Endodermal cell (in vitro differentiated cells): ENCODE results near the gene SLFN13. TPM values are rescaled to one million over a fixed set of nuclear protein-coding genes. Genes with fewer than 3 reads are reported as not detected.
"Not testable (repeated sequence)": the region's sequence is repeated elsewhere in the genome, so short reads cannot be mapped to it uniquely, and the experiment has no call there.

Experiments
- DNase-seq: peaks from one replicate; pipeline ENCODE4 v3.0.0-alpha.2; 2017
- H3K27ac ChIP-seq: 2 replicates; pipeline ENCODE4 v1.5.1; 2013; ENCODE audit warnings: mild to moderate bottlenecking, low read depth, low read length, moderate library complexity
- H3K27me3 ChIP-seq: 2 replicates; pipeline ENCODE4 v1.6.1; 2013; ENCODE audit warnings: mild to moderate bottlenecking, low read length, moderate library complexity; ENCODE audit not compliant: insufficient read depth, control insufficient read depth, poor library complexity, severe bottlenecking
- H3K36me3 ChIP-seq: 2 replicates; pipeline ENCODE4 v1.7.0; 2013; ENCODE audit warnings: mild to moderate bottlenecking, low read length, moderate library complexity; ENCODE audit not compliant: control insufficient read depth, insufficient read depth
- H3K4me1 ChIP-seq: one replicate; pipeline ENCODE4 v1.7.0; 2013; ENCODE audit warnings: low read length; ENCODE audit not compliant: control insufficient read depth, insufficient read depth
- H3K4me3 ChIP-seq: 2 replicates; pipeline ENCODE4 v1.5.1; 2013; ENCODE audit warnings: mild to moderate bottlenecking, low read length, moderate library complexity
- H3K9ac ChIP-seq: 2 replicates; pipeline ENCODE4 v1.6.1; 2013; ENCODE audit warnings: mild to moderate bottlenecking, low read length, moderate library complexity; ENCODE audit not compliant: poor library complexity, severe bottlenecking; ENCODE audit errors: extremely low read depth
- H3K9me3 ChIP-seq: 2 replicates; pipeline ENCODE4 v1.6.1; 2013; ENCODE audit warnings: mild to moderate bottlenecking, low read length, moderate library complexity; ENCODE audit not compliant: control insufficient read depth
- H3K27ac Mint-ChIP-seq: 2 replicates; pipeline ENCODE4 v1.8.0; 2020; ENCODE audit warnings: mixed read lengths
- H3K27me3 Mint-ChIP-seq: 2 replicates; pipeline ENCODE4 v1.8.0; 2021; ENCODE audit warnings: mild to moderate bottlenecking, mixed read lengths; ENCODE audit not compliant: insufficient read depth
- H3K36me3 Mint-ChIP-seq: 2 replicates; pipeline ENCODE4 v1.8.0; 2020; ENCODE audit warnings: low read depth, mixed read lengths
- H3K4me1 Mint-ChIP-seq: 2 replicates; pipeline ENCODE4 v1.8.0; 2020; ENCODE audit warnings: mixed read lengths
- H3K4me3 Mint-ChIP-seq: 2 replicates; pipeline ENCODE4 v1.8.0; 2020; ENCODE audit warnings: mild to moderate bottlenecking, moderate library complexity, mixed read lengths
- H3K9me3 Mint-ChIP-seq: 2 replicates; pipeline ENCODE4 v1.8.0; 2020; ENCODE audit warnings: mild to moderate bottlenecking, mixed read lengths
- WGBS, 2 experiments: methylation state at CpG; one replicate each; pipeline versions ENCODE4 v1.1.5 to v1.1.7; 2013; ENCODE audit warnings: missing lambda C conversion rate in 2 of 2, mixed read lengths in 1 of 2; ENCODE audit not compliant: insufficient coverage in 1 of 2, insufficient read length in 1 of 2; 5-methylcytosine and 5-hydroxymethylcytosine counted together
- total RNA-seq, 2 donors: library from RNA; stranded (reverse); fragmentation: NEBNext Ultra II Directional in 1 of 2; extraction: Animal tissue kit (Norgen Biotek cat#: 25700) in 1 of 2; gene quantifications; 2 replicates in 1 of 2; 3 replicates in 1 of 2; pipeline ENCODE4 v1.2.1, GENCODE V29; 2021
- TF ChIP-seq, protein P1 (sequence below): fragments of 200-600 bp; sonication (generic); conservative IDR thresholded peaks from 2 replicates; pipeline ENCODE4 v1.5.0; 2021; ENCODE audit warnings: antibody characterized with exemption, mild to moderate bottlenecking

The SLFN13 gene
- total RNA-seq, 2 donors from 2014 or later = 27.4 to 58.7 TPM

DNA sequence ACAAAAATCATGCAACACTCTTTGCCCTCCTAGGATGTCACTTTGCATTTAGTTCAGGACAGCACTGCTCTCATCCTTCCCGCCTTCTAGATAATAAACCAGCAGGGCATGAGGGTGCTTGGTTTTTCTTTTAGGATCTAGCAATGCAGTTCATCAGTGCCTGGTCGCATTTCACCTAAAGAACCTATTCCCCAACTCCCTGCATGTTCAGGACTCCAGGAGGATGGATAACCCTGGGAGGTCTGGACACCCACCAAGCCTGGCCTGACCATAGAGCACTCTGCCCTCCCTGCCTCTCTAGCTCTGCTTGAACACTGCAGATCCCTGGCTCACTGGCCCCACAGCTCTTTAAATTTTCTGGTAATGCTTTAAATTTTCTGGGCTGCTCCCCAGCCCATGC is 18.9 kb downstream of the SLFN13 start:
- Mint-ChIP-seq H3K36me3 (no peaks in the 10 kb centered on the region), H3K27ac (no peak overlapping the region), H3K4me1 (no peaks in the 10 kb centered on the region), H3K27me3 (peaks cover 5% of the 10 kb centered on the region), H3K4me3 (no peak overlapping the region), H3K9me3 (peaks cover 6% of the 10 kb centered on the region)
- 75 to 81% methylated on average over 2 of the region's 2 CpGs for WGBS, 2 experiments
- no peak overlapping the region for H3K27ac ChIP-seq
- H3K4me1 ChIP-seq = no peaks in the 10 kb centered on the region
- no peaks in the 10 kb centered on the region for H3K27me3 ChIP-seq
- TF ChIP-seq, protein P1, sequence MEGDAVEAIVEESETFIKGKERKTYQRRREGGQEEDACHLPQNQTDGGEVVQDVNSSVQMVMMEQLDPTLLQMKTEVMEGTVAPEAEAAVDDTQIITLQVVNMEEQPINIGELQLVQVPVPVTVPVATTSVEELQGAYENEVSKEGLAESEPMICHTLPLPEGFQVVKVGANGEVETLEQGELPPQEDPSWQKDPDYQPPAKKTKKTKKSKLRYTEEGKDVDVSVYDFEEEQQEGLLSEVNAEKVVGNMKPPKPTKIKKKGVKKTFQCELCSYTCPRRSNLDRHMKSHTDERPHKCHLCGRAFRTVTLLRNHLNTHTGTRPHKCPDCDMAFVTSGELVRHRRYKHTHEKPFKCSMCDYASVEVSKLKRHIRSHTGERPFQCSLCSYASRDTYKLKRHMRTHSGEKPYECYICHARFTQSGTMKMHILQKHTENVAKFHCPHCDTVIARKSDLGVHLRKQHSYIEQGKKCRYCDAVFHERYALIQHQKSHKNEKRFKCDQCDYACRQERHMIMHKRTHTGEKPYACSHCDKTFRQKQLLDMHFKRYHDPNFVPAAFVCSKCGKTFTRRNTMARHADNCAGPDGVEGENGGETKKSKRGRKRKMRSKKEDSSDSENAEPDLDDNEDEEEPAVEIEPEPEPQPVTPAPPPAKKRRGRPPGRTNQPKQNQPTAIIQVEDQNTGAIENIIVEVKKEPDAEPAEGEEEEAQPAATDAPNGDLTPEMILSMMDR = no peak
- H3K4me3 ChIP-seq = no peak overlapping the region
- H3K36me3 ChIP-seq = no peaks in the 10 kb centered on the region
- H3K9me3 ChIP-seq = no peaks in the 10 kb centered on the region
- no peak overlapping the region for H3K9ac ChIP-seq
- DNase-seq = no peak

DNA sequence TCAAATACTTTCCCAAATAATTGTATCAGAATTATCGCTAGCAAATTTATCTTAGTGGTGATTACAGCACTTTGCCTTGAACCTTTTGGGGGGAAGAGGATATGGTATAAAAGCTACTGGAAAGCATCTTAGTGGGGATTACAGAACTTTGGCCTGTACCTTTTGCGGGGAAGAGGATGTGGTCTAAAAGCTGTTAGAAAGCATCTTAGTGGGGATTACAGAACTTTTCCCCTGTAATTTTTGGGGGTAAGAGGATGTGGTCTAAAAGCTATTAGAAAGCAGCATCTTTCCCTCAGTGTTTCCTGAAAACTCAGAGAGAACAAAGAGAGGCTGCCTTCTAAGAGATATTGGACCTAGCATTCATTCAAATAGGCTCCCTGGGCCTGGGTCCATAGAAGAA is 20.3 kb downstream of the SLFN13 start:
- H3K9ac ChIP-seq = no peak overlapping the region

DNA sequence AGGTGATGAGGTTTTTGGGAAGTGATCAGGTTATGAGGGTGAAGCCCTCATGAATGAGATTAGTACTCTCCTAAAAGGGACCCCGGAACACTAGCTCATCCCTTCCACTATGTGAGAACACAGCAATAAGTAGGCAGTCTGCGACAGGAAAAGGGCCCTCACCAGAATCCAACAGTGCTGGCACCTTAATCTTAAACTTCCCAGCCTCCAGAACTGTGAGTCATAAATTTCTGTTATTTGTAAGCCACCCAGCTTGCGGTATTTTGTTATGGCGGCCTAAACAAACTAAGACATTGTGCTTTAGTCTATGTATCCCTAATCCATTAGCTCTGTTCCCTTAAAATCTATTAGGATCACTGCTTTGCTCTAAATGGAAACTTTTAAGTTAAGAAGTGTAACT is 24.8 kb downstream of the SLFN13 start:
- Mint-ChIP-seq H3K27ac (no peak overlapping the region), H3K4me1 (no peaks in the 10 kb centered on the region), H3K27me3 (peaks cover 3% of the 10 kb centered on the region), H3K36me3 (no peaks in the 10 kb centered on the region), H3K9me3 (no peaks in the 10 kb centered on the region), H3K4me3 (no peak overlapping the region)
- no peak for DNase-seq
- H3K4me3 ChIP-seq = no peak overlapping the region
- no peaks in the 10 kb centered on the region for H3K36me3 ChIP-seq
- no peaks in the 10 kb centered on the region for H3K4me1 ChIP-seq
- TF ChIP-seq, protein P1 = no peak
- WGBS, 2 experiments = 92 to 94% methylated on average over 2 to 4 of the region's 4 CpGs
- H3K27ac ChIP-seq = no peak overlapping the region
- H3K9me3 ChIP-seq = no peaks in the 10 kb centered on the region
- no peaks in the 10 kb centered on the region for H3K27me3 ChIP-seq
- H3K9ac ChIP-seq = no peak overlapping the region

More for the DNA sequence above, 20.3 kb downstream of the SLFN13 start:
- no peak overlapping the region for H3K27ac Mint-ChIP-seq
- H3K36me3 ChIP-seq = no peaks in the 10 kb centered on the region
- TF ChIP-seq, protein P1 = no peak
- H3K4me3 Mint-ChIP-seq = no peak overlapping the region
- no peaks in the 10 kb centered on the region for H3K4me1 Mint-ChIP-seq
- no peaks in the 10 kb centered on the region for H3K4me1 ChIP-seq
- no peak overlapping the region for H3K4me3 ChIP-seq
- peaks cover 2% of the 10 kb centered on the region for H3K27me3 Mint-ChIP-seq
- peaks cover 4% of the 10 kb centered on the region for H3K9me3 Mint-ChIP-seq
- no peak overlapping the region for H3K27ac ChIP-seq
- no peak for DNase-seq
- H3K36me3 Mint-ChIP-seq = no peaks in the 10 kb centered on the region
- no peaks in the 10 kb centered on the region for H3K9me3 ChIP-seq
- H3K27me3 ChIP-seq = no peaks in the 10 kb centered on the region
- WGBS, 2 experiments = 90 to 100% methylated on average over 2 of the region's 2 CpGs

DNA sequence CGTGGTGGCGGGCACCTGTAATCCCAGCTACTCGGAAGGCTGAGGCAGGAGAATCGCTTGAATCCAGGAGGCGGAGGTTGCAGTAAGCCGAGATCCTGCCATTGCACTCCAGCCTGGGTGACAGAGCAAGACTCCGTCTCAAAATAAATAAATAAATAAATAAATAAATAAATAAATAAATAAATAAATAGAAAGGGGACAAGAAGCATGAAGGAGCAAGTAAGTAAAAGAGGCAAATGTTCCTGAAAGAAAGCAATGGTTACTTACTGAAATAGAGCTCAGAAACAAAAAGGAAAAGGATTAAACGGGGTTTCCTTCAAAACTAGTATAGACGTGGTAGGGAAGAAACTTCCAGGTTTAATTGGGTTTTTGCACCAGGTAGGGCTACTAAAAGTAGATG is 27.5 kb downstream of the SLFN13 start:
- H3K4me3 Mint-ChIP-seq, H3K36me3 Mint-ChIP-seq, H3K27me3 Mint-ChIP-seq, H3K4me1 Mint-ChIP-seq, H3K36me3 ChIP-seq, H3K4me1 ChIP-seq, H3K9ac ChIP-seq, H3K4me3 ChIP-seq, H3K27ac ChIP-seq, H3K27me3 ChIP-seq, DNase-seq, H3K9me3 Mint-ChIP-seq, H3K27ac Mint-ChIP-seq, H3K9me3 ChIP-seq: not testable (repeated sequence)
- 97 to 100% methylated on average over 7 to 8 of the region's 9 CpGs for WGBS, 2 experiments
